HepG2 (cell line): Measurements from ENCODE around the gene BLVRB. TPM values are rescaled to one million over a fixed set of nuclear protein-coding genes. Genes with fewer than 3 reads are reported as not detected.

ENCODE experiments used
- ATAC-seq: fragments of 200-7000 bp; cut with Tn5 transposase; 3 replicates; pipeline ENCODE4 v1.9.1; 2020; ENCODE audit warnings: mild to moderate bottlenecking, moderate library complexity
- BruUV-seq: library from RNA; stranded (reverse); fragments of 400-500 nt; replicated peaks from 2 replicates; lab custom pipeline; 2021; lab: Mats Ljungman, UMichigan
- CTCF ChIA-PET: fragments of 300-600 bp; formaldehyde crosslinking; extraction: SDS; loops from one replicate; lab custom pipeline; 2021; ENCODE audit warnings: low total read pairs, inconsistent platforms, low intra/inter-chr PET ratio; lab: Yijun Ruan, JAX
- POLR2A ChIA-PET: fragments of 350-600 bp; sonication (Branson Sonifier 250); formaldehyde crosslinking; loops from one replicate; lab custom pipeline; 2020; ENCODE audit warnings: antibody characterized with exemption, inconsistent platforms; lab: Yijun Ruan, JAX
- DNase-seq: peaks from one replicate; pipeline ENCODE4 v3.0.0-alpha.2; 2015; ENCODE audit warnings: low spot score
- FAIRE-seq: peaks from 3 replicates; lab custom pipeline; 2011; peaks lifted over from hg19 to GRCh38; lab: Jason Lieb, UNC
- H2AFZ ChIP-seq: one replicate; pipeline ENCODE4 v1.6.1; 2011; ENCODE audit warnings: low read length, inconsistent platforms
- H3K27ac ChIP-seq: fragments of 300-600 bp; 3 replicates; pipeline ENCODE4 v1.8.0; 2011; ENCODE audit warnings: mixed run types, mild to moderate bottlenecking, mixed read lengths, low read length, inconsistent platforms; ENCODE audit not compliant: insufficient read depth; ENCODE audit errors: extremely low read length
- H3K27me3 ChIP-seq, 2 experiments: fragments of 200-600 bp in 1 of 2; 2 replicates in 1 of 2; 3 replicates in 1 of 2; pipeline versions ENCODE4 v1.6.0 to v1.8.0; 2011; ENCODE audit warnings: low read length in 2 of 2, mild to moderate bottlenecking in 2 of 2, moderate library complexity in 2 of 2, inconsistent platforms in 1 of 2; ENCODE audit not compliant: insufficient read depth in 2 of 2, control insufficient read depth in 1 of 2
- H3K36me3 ChIP-seq, 2 experiments: fragments of 200-600 bp in 1 of 2; replicated peaks in 1 of 2; 2 replicates in 1 of 2; 3 replicates in 1 of 2; pipeline versions ENCODE4 v1.5.1 to v1.8.0; 2011; ENCODE audit warnings: low read length in 2 of 2, inconsistent platforms in 1 of 2; ENCODE audit not compliant: insufficient read depth in 2 of 2, control insufficient read depth in 1 of 2
- H3K4me1 ChIP-seq: 2 replicates; pipeline ENCODE4 v1.5.1; 2012; ENCODE audit warnings: low read length, inconsistent platforms; ENCODE audit not compliant: insufficient read depth
- H3K4me2 ChIP-seq: 2 replicates; pipeline ENCODE4 v1.6.0; 2011; ENCODE audit warnings: low read depth, low read length, inconsistent platforms
- H3K4me3 ChIP-seq, 3 experiments: fragments of 200-600 bp in 1 of 3; sonication (generic), shearing (Covaris generic) in 1 of 3; replicated peaks in 1 of 3; 2 replicates each; pipeline ENCODE4 v1.5.1; 2011 to 2016; ENCODE audit warnings: low read length in 3 of 3, inconsistent platforms in 2 of 3, low read depth in 2 of 3, mild to moderate bottlenecking in 2 of 3, control low read depth in 1 of 3, mixed read lengths in 1 of 3; ENCODE audit not compliant: insufficient read depth in 1 of 3
- H3K79me2 ChIP-seq: one replicate; pipeline ENCODE4 v1.6.1; 2011; ENCODE audit warnings: low read length, inconsistent platforms; ENCODE audit not compliant: insufficient read depth
- H3K9ac ChIP-seq: 2 replicates; pipeline ENCODE4 v1.6.0; 2011; ENCODE audit warnings: mild to moderate bottlenecking, low read depth, low read length, inconsistent platforms; ENCODE audit not compliant: insufficient read depth
- H3K9me3 ChIP-seq: 2 replicates; pipeline ENCODE4 v1.5.1; 2012; ENCODE audit warnings: mild to moderate bottlenecking, low read length
- H4K20me1 ChIP-seq: 2 replicates; pipeline ENCODE4 v1.6.0; 2011; ENCODE audit warnings: inconsistent platforms, mild to moderate bottlenecking, low read length, moderate library complexity; ENCODE audit not compliant: insufficient read depth
- ATF4 ChIP-seq, 2 experiments: fragments of 450-650 bp in 1 of 2; sonication (generic) in 1 of 2; formaldehyde crosslinking; IDR thresholded peaks; 2 replicates each; pipeline versions ENCODE4 v1.5.0 to v1.8.0; 2020 to 2022; ENCODE audit warnings: mild to moderate bottlenecking in 1 of 2, missing genetic modification reagents in 1 of 2
- CHD4 ChIP-seq: fragments of 200-600 bp; sonication (generic); IDR thresholded peaks from 2 replicates; pipeline ENCODE4 v1.7.0; 2017; ENCODE audit warnings: mild to moderate bottlenecking, low read length, borderline replicate concordance
- CREB1 ChIP-seq, 2 experiments: fragments of 450-650 bp in 1 of 2; IDR thresholded peaks; 2 replicates each; pipeline ENCODE4 v1.6.1; 2016 to 2017; ENCODE audit warnings: control low read depth in 1 of 2, mild to moderate bottlenecking in 1 of 2, missing compliant biosample characterization in 1 of 2, missing genetic modification characterization in 1 of 2
- CREM ChIP-seq, 2 experiments: sonication (generic) in 1 of 2; formaldehyde crosslinking in 1 of 2; IDR thresholded peaks; 2 replicates each; pipeline versions ENCODE4 v1.4.0 to v1.6.1; 2016 to 2020; ENCODE audit warnings: antibody characterized with exemption in 1 of 2, mild to moderate bottlenecking in 1 of 2, missing genetic modification reagents in 1 of 2
- FOSL1 ChIP-seq: sonication (generic); formaldehyde crosslinking; IDR thresholded peaks from 2 replicates; pipeline ENCODE4 v1.9.0; 2021; ENCODE audit warnings: missing genetic modification reagents, borderline replicate concordance
- GATAD2A ChIP-seq: IDR thresholded peaks from 2 replicates; pipeline ENCODE4 v1.6.1; 2016
- ISL2 ChIP-seq: sonication (generic); formaldehyde crosslinking; IDR thresholded peaks from 2 replicates; pipeline ENCODE4 v1.5.0; 2020; ENCODE audit warnings: missing genetic modification reagents
- MATR3 ChIP-seq: sonication (generic); formaldehyde crosslinking; IDR thresholded peaks from 2 replicates; pipeline ENCODE4 v1.4.0; 2020; ENCODE audit warnings: missing genetic modification reagents
- SMYD3 ChIP-seq: sonication (generic); formaldehyde crosslinking; IDR thresholded peaks from 2 replicates; pipeline ENCODE4 v1.8.1; 2023; ENCODE audit warnings: mild to moderate bottlenecking, missing genetic modification reagents
- STAG1 ChIP-seq: sonication (generic); formaldehyde crosslinking; IDR thresholded peaks from 2 replicates; pipeline ENCODE4 v1.4.0; 2020; ENCODE audit warnings: missing genetic modification reagents
- TGIF2 ChIP-seq: IDR thresholded peaks from 2 replicates; pipeline ENCODE4 v1.6.1; 2016; ENCODE audit warnings: control low read depth, missing compliant biosample characterization
- YEATS2 ChIP-seq: sonication (generic); formaldehyde crosslinking; IDR thresholded peaks from 2 replicates; pipeline ENCODE4 v1.4.0; 2020; ENCODE audit warnings: missing genetic modification reagents, borderline replicate concordance
- YY1 ChIP-seq: IDR thresholded peaks from 2 replicates; pipeline ENCODE4 v1.6.1; 2011; ENCODE audit warnings: low read length, low read depth, moderate library complexity, mild to moderate bottlenecking; ENCODE audit not compliant: insufficient read depth, insufficient replicate concordance
- ZNF160 ChIP-seq: sonication (generic); formaldehyde crosslinking; IDR thresholded peaks from 2 replicates; pipeline ENCODE4 v1.8.0; 2022; ENCODE audit warnings: mild to moderate bottlenecking, inconsistent platforms, missing genetic modification reagents
- ZNF451 ChIP-seq: sonication (generic); formaldehyde crosslinking; IDR thresholded peaks from 2 replicates; pipeline ENCODE4 v1.5.0; 2020; ENCODE audit warnings: mild to moderate bottlenecking, missing genetic modification reagents
- ZNF766 ChIP-seq: sonication (generic); formaldehyde crosslinking; IDR thresholded peaks from 2 replicates; pipeline ENCODE4 v1.5.0; 2020; ENCODE audit warnings: missing genetic modification reagents, borderline replicate concordance
- ZNF775 ChIP-seq: sonication (generic); formaldehyde crosslinking; IDR thresholded peaks from 2 replicates; pipeline ENCODE4 v1.4.0; 2020; ENCODE audit warnings: missing genetic modification reagents, mild to moderate bottlenecking, moderate library complexity, borderline replicate concordance
- ZSCAN9 ChIP-seq: IDR thresholded peaks from 2 replicates; pipeline ENCODE4 v1.6.1; 2016; ENCODE audit warnings: borderline replicate concordance
- WGBS: methylation state at CpG from one replicate; pipeline ENCODE4 v1.1.6; 2017; ENCODE audit warnings: low lambda C conversion rate; 5-methylcytosine and 5-hydroxymethylcytosine counted together
- in situ Hi-C: cut with HindIII; loops from 2 replicates; pipeline ENCODE4 v1.10.0; 2017; ENCODE audit warnings: low pct_unique_long_range_greater_than_20kb; ENCODE audit not compliant: extremely low pct_ligation_motif_present
- intact Hi-C: fragments of 100-400 bp; cut with micrococcal nuclease; formaldehyde crosslinking; loops from one replicate; pipeline ENCODE4 v1.10.0; 2022; ENCODE audit not compliant: unreplicated experiment
- polyA plus RNA-seq, 8 experiments: library from polyadenylated mRNA; depleted of rRNA in 3 of 8; stranded (reverse) in 7 of 8; unstranded in 1 of 8; fragments of >200 nt; fragmentation: Illumina TruSeq in 4 of 8; extraction: Trizol in 4 of 8; gene quantifications; 2 replicates each; pipeline versions ENCODE4 v1.2.1 to v1.2.3, GENCODE V29; 2011 to 2016; ENCODE audit warnings: low read depth in 4 of 8, missing spikeins in 1 of 8, mixed read lengths in 1 of 8; ENCODE audit not compliant: insufficient read depth in 1 of 8
- total RNA-seq, 5 experiments: library from RNA; depleted of rRNA; stranded (reverse); fragments of >200 nt; fragmentation: Illumina TruSeq; extraction: Trizol; gene quantifications; 2 replicates each; pipeline ENCODE4 v1.2.3, GENCODE V29; 2016; ENCODE audit warnings: low read depth in 1 of 5
- TF ChIP-seq, protein P1 (sequence below): sonication (generic); formaldehyde crosslinking; IDR thresholded peaks from 2 replicates; pipeline ENCODE4 v1.5.0; 2020; ENCODE audit warnings: missing genetic modification reagents, mild to moderate bottlenecking, borderline replicate concordance
- TF ChIP-seq, protein P2 (sequence below): sonication (generic); formaldehyde crosslinking; IDR thresholded peaks from 2 replicates; pipeline ENCODE4 v1.5.0; 2020; ENCODE audit warnings: mild to moderate bottlenecking, missing genetic modification reagents, moderate library complexity

Gene BLVRB
- total and polyA plus RNA-seq, 2 of the 13 experiments (the other 11 are each of a cell fraction or from before 2014, with no cell fraction given), result 25.9 to 51.4 TPM

DNA sequence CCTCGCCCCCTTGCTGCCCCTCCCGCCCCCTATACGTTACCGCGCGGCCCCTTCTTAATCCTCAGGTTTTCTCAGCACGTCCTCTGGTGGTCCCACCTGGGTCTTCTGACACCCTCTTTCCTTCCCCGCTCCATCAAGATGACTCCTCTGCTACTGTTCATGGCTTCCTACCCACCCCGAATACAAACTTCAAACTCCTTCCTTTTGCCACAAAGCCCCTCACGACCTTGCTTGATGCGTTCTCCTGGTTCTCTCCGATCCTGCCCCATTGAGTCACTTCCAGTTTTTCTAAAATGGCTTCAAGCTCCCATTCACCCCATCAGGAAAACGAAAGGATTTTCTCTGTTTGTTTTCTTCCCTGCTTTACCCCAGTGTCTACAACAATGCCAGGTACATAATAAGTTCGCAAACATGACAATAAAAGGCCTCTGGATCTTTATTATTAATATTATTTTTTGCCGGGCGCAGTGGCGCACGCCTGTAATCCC is 20.7 kb downstream of the BLVRB start:
- TSS peak; percentile 73 for BruUV-seq
- peaks cover 0 to 5% of the 10 kb centered on the region in 2 experiments; a peak in 1 of 5 replicates for H3K27me3 ChIP-seq
- no peak for FAIRE-seq
- peak overlapping the region; percentile 88 to 99 (median 92) for H3K4me3 ChIP-seq
- ChIA-PET CTCF (interaction anchor here (0.9 kb wide), 2 partner anchors 19 to 24 kb away, joined by 4 to 5 read pairs; partner anchors contain the start of gene SERTAD1), POLR2A (interaction anchor here (0.8 to 4.6 kb wide), 5 partner anchors 10 to 24 kb away, joined by 3 to 80 read pairs (median 46); partner anchors contain the start of genes BLVRB and SERTAD1)
- in situ Hi-C loops (no loop called here), intact Hi-C loops (loop anchor here (2.0 to 5.0 kb wide), 3 partner anchors 20 to 1043 kb away; partner anchors contain the start of gene BLVRB)
- H3K79me2 ChIP-seq, result peaks cover 27% of the 10 kb centered on the region
- no peak for ATAC-seq
- H3K9ac ChIP-seq, result peak overlapping the region; percentile 100
- peak overlapping the region; percentile 98 for H3K27ac ChIP-seq
- H2AFZ ChIP-seq, result peak overlapping the region; percentile 99
- DNase-seq, result no peak
- H3K9me3 ChIP-seq, result no peaks in the 10 kb centered on the region
- peaks cover 9 to 25% of the 10 kb centered on the region in 2 experiments; a peak in 4 of 5 replicates for H3K36me3 ChIP-seq
- peaks cover 12% of the 10 kb centered on the region for H3K4me1 ChIP-seq
- H4K20me1 ChIP-seq, result peaks cover 13% of the 10 kb centered on the region
- peak overlapping the region; percentile 96 for H3K4me2 ChIP-seq
- WGBS, result 25% methylated on average over 16 of the region's 18 CpGs
- no peak for TF ChIP-seq CREB1 (IDR thresholded peaks at IDR 0.05)
- TF ChIP-seq CREB1 (CRISPR knock-in tag; IDR thresholded peaks at IDR 0.05), result peak; percentile 41; the same call in 1 of the 2 replicates
- TF ChIP-seq GATAD2A (CRISPR knock-in tag), result peak; percentile 33; the same call in 1 of the 2 replicates
- TF ChIP-seq ATF4 (CRISPR knock-in tag; IDR thresholded peaks at IDR 0.05), result no peak
- TF ChIP-seq STAG1 (CRISPR knock-in tag), result peak; percentile 63
- TF ChIP-seq CREM (IDR thresholded peaks at IDR 0.05), result 0 out of 2 replicates have a peak, but pooled peaks have one; percentile 2
- TF ChIP-seq CREM (CRISPR knock-in tag; IDR thresholded peaks at IDR 0.05), result no peak
- TF ChIP-seq ZNF775 (CRISPR knock-in tag), result 0 out of 2 replicates have a peak, but pooled peaks have one; percentile 29
- TF ChIP-seq ZNF160, result 0 out of 2 replicates have a peak, but pooled peaks have one; percentile 0
- peak; percentile 11 for TF ChIP-seq YY1
- TF ChIP-seq SMYD3 (CRISPR knock-in tag), result peak; percentile 16; the same call in 1 of the 2 replicates
- TF ChIP-seq TGIF2 (CRISPR knock-in tag), result 0 out of 2 replicates have a peak, but pooled peaks have one; percentile 3
- TF ChIP-seq CHD4, result 0 out of 2 replicates have a peak, but pooled peaks have one; percentile 45
- no peak for TF ChIP-seq MATR3 (CRISPR knock-in tag)
- no peak for TF ChIP-seq ZNF451 (CRISPR knock-in tag)
- TF ChIP-seq FOSL1 (CRISPR knock-in tag), result no peak
- TF ChIP-seq, protein P1, sequence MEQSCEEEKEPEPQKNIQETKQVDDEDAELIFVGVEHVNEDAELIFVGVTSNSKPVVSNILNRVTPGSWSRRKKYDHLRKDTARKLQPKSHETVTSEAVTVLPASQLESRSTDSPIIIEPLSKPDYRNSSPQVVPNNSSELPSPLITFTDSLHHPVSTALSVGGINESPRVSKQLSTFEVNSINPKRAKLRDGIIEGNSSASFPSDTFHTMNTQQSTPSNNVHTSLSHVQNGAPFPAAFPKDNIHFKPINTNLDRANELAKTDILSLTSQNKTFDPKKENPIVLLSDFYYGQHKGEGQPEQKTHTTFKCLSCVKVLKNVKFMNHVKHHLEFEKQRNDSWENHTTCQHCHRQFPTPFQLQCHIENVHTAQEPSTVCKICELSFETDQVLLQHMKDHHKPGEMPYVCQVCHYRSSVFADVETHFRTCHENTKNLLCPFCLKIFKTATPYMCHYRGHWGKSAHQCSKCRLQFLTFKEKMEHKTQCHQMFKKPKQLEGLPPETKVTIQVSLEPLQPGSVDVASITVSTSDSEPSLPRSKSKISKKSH, result no peak
- TF ChIP-seq, protein P2, sequence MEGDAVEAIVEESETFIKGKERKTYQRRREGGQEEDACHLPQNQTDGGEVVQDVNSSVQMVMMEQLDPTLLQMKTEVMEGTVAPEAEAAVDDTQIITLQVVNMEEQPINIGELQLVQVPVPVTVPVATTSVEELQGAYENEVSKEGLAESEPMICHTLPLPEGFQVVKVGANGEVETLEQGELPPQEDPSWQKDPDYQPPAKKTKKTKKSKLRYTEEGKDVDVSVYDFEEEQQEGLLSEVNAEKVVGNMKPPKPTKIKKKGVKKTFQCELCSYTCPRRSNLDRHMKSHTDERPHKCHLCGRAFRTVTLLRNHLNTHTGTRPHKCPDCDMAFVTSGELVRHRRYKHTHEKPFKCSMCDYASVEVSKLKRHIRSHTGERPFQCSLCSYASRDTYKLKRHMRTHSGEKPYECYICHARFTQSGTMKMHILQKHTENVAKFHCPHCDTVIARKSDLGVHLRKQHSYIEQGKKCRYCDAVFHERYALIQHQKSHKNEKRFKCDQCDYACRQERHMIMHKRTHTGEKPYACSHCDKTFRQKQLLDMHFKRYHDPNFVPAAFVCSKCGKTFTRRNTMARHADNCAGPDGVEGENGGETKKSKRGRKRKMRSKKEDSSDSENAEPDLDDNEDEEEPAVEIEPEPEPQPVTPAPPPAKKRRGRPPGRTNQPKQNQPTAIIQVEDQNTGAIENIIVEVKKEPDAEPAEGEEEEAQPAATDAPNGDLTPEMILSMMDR (CRISPR knock-in tag), result peak; percentile 78
- peak; percentile 6; the same call in 1 of the 2 replicates for TF ChIP-seq YEATS2 (CRISPR knock-in tag)
- peak; percentile 3; the same call in 1 of the 2 replicates for TF ChIP-seq ISL2 (CRISPR knock-in tag)
- peak; percentile 7; the same call in 1 of the 2 replicates for TF ChIP-seq ZNF766
- no peak for TF ChIP-seq ZSCAN9
